Upper lobe of left lung (tissue), 4 donors: ENCODE data around the gene MYBPC3.

Experiments used
- CTCF ChIP-seq, 6 experiments: fragments of 450-650 bp in 4 of 6; fragments of 200-600 bp in 2 of 6; sonication (generic) in 2 of 6; IDR thresholded peaks; one replicate each; pipeline ENCODE4 v1.5.1; 2016 to 2019; ENCODE audit warnings: antibody characterized with exemption in 6 of 6
- EP300 ChIP-seq, 4 donors: sonication (generic); formaldehyde crosslinking; IDR thresholded peaks; one replicate each; pipeline ENCODE4 v1.5.1; 2017; ENCODE audit warnings: antibody characterized with exemption in 4 of 4, control low read depth in 2 of 4
- POLR2A ChIP-seq, 4 donors: fragments of 450-650 bp; IDR thresholded peaks; one replicate each; pipeline ENCODE4 v1.5.1; 2016 to 2017; ENCODE audit warnings: antibody characterized with exemption in 4 of 4, mild to moderate bottlenecking in 2 of 4
- POLR2AphosphoS5 ChIP-seq, 2 donors: sonication (generic); formaldehyde crosslinking; IDR thresholded peaks; one replicate each; pipeline ENCODE4 v1.5.1; 2017; ENCODE audit warnings: antibody characterized with exemption in 2 of 2

GRCh38 chr11:47354913-47355282 lies 2.4 kb upstream of the MYBPC3 start:
- TF ChIP-seq CTCF (IDR thresholded peaks at IDR 0.05), result no peak
- TF ChIP-seq POLR2A (IDR thresholded peaks at IDR 0.05), result no peak
- TF ChIP-seq POLR2AphosphoS5 (IDR thresholded peaks at IDR 0.05), result no peak
- no peak for TF ChIP-seq EP300 (IDR thresholded peaks at IDR 0.05)
